NCI-H524 treated with DMSO at 0.1 percent for 48 hours (cell line): ENCODE data around the gene MLANA.
"Not testable (repeated sequence)": the region's sequence is repeated elsewhere in the genome, so short reads cannot be mapped to it uniquely, and the experiment has no call there.

Source experiments
- DNase-seq: peaks from one replicate; lab custom pipeline; 2025; lab: John Stamatoyannopoulos, UW

MLANA gene

GRCh38 chr9:5869315-5870019 is 21.2 kb upstream of the MLANA start:
- no peak for DNase-seq

GRCh38 chr9:5870020-5870339 is 20.7 kb upstream of the MLANA start:
- DNase-seq = no peak

GRCh38 chr9:5870691-5871090 is 20.0 kb upstream of the MLANA start:
- DNase-seq = no peak

GRCh38 chr9:5871785-5872184 is 18.9 kb upstream of the MLANA start:
- no peak for DNase-seq

GRCh38 chr9:5872511-5872910 is 18.2 kb upstream of the MLANA start:
- no peak for DNase-seq

GRCh38 chr9:5873439-5873838 is 17.2 kb upstream of the MLANA start:
- DNase-seq = no peak

- DNase-seq = no peak
These were observed 16.6 kb upstream of the MLANA start for GRCh38 chr9:5874048-5874447.

GRCh38 chr9:5876026-5876425 is 14.7 kb upstream of the MLANA start:
- DNase-seq = no peak

- DNase-seq = no peak
These were observed 14.0 kb upstream of the MLANA start for GRCh38 chr9:5876711-5877110.

GRCh38 chr9:5879419-5880181 is 11.1 kb upstream of the MLANA start:
- no peak for DNase-seq

- not testable (repeated sequence) for DNase-seq
These were observed 8.3 kb upstream of the MLANA start for GRCh38 chr9:5882244-5883012.

- DNase-seq = no peak
These were observed 6.5 kb upstream of the MLANA start for GRCh38 chr9:5884191-5884590.

GRCh38 chr9:5886114-5886939 is 4.4 kb upstream of the MLANA start:
- DNase-seq = no peak

GRCh38 chr9:5892456-5893133 is 1.9 kb downstream of the MLANA start:
- DNase-seq = no peak

- DNase-seq = no peak
These were observed 2.4 kb downstream of the MLANA start for GRCh38 chr9:5893134-5893505.

- DNase-seq = no peak
These were observed 3.0 kb downstream of the MLANA start for GRCh38 chr9:5893591-5894236.

- no peak for DNase-seq
These were observed 3.7 kb downstream of the MLANA start for GRCh38 chr9:5894237-5894959.

- no peak for DNase-seq
These were observed 5.1 kb downstream of the MLANA start for GRCh38 chr9:5895782-5896181.

- no peak for DNase-seq
These were observed 6.2 kb downstream of the MLANA start for GRCh38 chr9:5896863-5897262.

GRCh38 chr9:5897851-5898250 is 7.2 kb downstream of the MLANA start:
- DNase-seq = no peak
